H1 (cell line): ENCODE measurements around the gene CDC5L. TPM values are rescaled to one million over a fixed set of nuclear protein-coding genes. Genes with fewer than 3 reads are reported as not detected.

Experiments
- BRCA1 ChIP-seq: IDR thresholded peaks from 2 replicates; pipeline ENCODE4 v1.6.1; 2012; ENCODE audit warnings: low read depth, low read length, improper control_type of control experiment
- SAP30 ChIP-seq: fragments of 300-600 bp; sonication (generic); IDR thresholded peaks from 2 replicates; pipeline ENCODE4 v1.7.1; 2012; ENCODE audit warnings: low read length, moderate library complexity, mild to moderate bottlenecking, inconsistent platforms; ENCODE audit not compliant: insufficient read depth, insufficient replicate concordance
- polyA plus RNA-seq, 7 experiments: library from polyadenylated mRNA; depleted of rRNA in 3 of 7; stranded (reverse) in 5 of 7; unstranded in 2 of 7; fragments of >200 nt in 5 of 7; fragments of 200-250 nt in 2 of 7; gene quantifications; 1 replicate in 5 of 7; 2 replicates in 1 of 7; 4 replicates in 1 of 7; pipeline versions ENCODE4 v1.2.1 to v1.2.3, GENCODE V29; 2011 to 2013; ENCODE audit warnings: missing spikeins in 2 of 7, mixed read lengths in 2 of 7
- total RNA-seq: library from RNA; stranded (reverse); fragmentation: NEBNext Ultra II Directional; extraction: Animal tissue kit (Norgen Biotek cat#: 25700); gene quantifications from 2 replicates; pipeline ENCODE4 v1.2.1, GENCODE V29; 2021

The CDC5L gene
- total and polyA plus RNA-seq, 2 of the 8 experiments (the other 6 are each of a cell fraction or from before 2014, with no cell fraction given): 8.4 to 32.8 TPM

DNA sequence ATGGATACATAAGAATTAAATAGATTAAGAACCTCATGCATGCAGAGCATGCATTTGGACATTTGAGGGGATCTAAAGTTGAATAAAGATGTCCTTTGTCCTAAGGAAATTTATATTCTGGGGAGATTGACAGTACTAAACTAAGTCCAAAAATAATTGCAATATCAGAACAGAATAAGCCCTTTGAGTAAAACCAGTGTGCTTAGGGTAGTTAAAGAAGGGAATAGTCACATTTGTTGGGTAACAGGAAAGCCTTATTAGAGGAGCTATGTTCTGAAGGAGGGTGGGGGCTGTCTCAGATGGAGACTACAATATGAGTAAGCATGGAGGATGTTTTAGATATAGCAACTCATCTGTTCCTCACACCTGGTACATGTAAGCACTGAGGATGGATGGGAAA is 35.8 kb downstream of the CDC5L start (continued):
- TF ChIP-seq SAP30: no peak
- TF ChIP-seq BRCA1: no peak
